SK-N-MC (cell line): Measurements from ENCODE around the gene CST6.
A peak's percentile ranks its signal among the peaks of the same experiment; 100 is the strongest.

Experiments used
- DNase-seq: peaks from one replicate; pipeline ENCODE4 v3.0.0-alpha.2; 2011; ENCODE audit warnings: low read depth, low spot score
- H3K27ac ChIP-seq: fragments of 200-600 bp; sonication (generic); 2 replicates; pipeline ENCODE4 v1.5.1; 2016; ENCODE audit warnings: mixed run types
- H3K36me3 ChIP-seq: fragments of 200-600 bp; sonication (generic); 2 replicates; pipeline ENCODE4 v1.6.1; 2017; ENCODE audit warnings: antibody characterized with exemption, low read length, mixed read lengths; ENCODE audit not compliant: insufficient read depth
- H3K4me3 ChIP-seq: fragments of 200-600 bp; sonication (generic); 2 replicates; pipeline ENCODE4 v1.5.1; 2016
- H3K9ac ChIP-seq: fragments of 200-600 bp; sonication (generic); 2 replicates; pipeline ENCODE4 v1.8.0; 2017; ENCODE audit warnings: mixed run types, mixed read lengths; ENCODE audit not compliant: insufficient read length
- H3K9me3 ChIP-seq: fragments of 200-600 bp; sonication (generic); 2 replicates; pipeline ENCODE4 v1.6.1; 2017; ENCODE audit warnings: low read depth, mild to moderate bottlenecking, antibody characterized with exemption, low read length, moderate library complexity, mixed read lengths
- EZH2 ChIP-seq: fragments of 200-600 bp; sonication (generic); IDR thresholded peaks from one replicate; pipeline ENCODE4 v1.6.1; 2017; ENCODE audit warnings: antibody characterized with exemption
- FOXP2 ChIP-seq: optimal IDR thresholded peaks from 2 replicates; pipeline ENCODE3; 2011; ENCODE audit warnings: mild to moderate bottlenecking, moderate library complexity; ENCODE audit not compliant: insufficient read depth; ENCODE audit errors: extremely low read length, control extremely low read depth
- POLR2AphosphoS5 ChIP-seq: IDR thresholded peaks from 2 replicates; pipeline ENCODE4 v1.6.1; 2012; ENCODE audit warnings: mild to moderate bottlenecking, low read depth, low read length, borderline replicate concordance

Gene CST6

GRCh38 chr11:66036334-66036710 is 24.5 kb downstream of the CST6 start:
- no peak for TF ChIP-seq FOXP2
- TF ChIP-seq EZH2 = no peak
- no peak for TF ChIP-seq POLR2AphosphoS5
- Histone ChIP-seq H3K27ac (no peak overlapping the region), H3K36me3 (no peaks in the 10 kb centered on the region), H3K4me3 (no peak overlapping the region), H3K9ac (no peak overlapping the region), H3K9me3 (no peaks in the 10 kb centered on the region)
- no peak for DNase-seq

DNA sequence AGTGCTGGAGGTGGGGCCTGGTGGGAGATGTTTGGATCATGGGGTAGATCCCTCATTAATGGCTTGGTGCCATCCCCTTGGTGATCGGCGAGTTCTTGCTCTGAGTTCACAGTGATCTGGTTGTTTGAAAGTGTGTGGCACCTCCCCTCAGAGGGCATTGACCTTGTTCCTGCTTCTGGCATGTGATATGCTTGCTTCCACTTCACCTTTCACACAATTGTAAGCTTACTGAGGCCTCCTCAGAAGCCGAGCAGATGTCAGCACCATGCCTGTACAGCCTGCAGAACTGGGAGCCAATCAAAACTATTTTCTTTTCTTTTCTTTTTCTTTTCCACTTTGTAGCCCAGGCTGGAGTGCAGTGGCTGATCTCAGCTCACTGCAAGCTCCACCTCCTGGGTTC is 25.5 kb downstream of the CST6 start:
- no peak for DNase-seq
- TF ChIP-seq POLR2AphosphoS5 = no peak
- no peak for TF ChIP-seq EZH2
- no peak for TF ChIP-seq FOXP2
- no peaks in the 10 kb centered on the region for H3K36me3 ChIP-seq

GRCh38 chr11:66039765-66040164 is 28.0 kb downstream of the CST6 start:
- TF ChIP-seq FOXP2 (no peak), EZH2 (no peak), POLR2AphosphoS5 (no peak)
- no peaks in the 10 kb centered on the region for H3K9me3 ChIP-seq
- no peaks in the 10 kb centered on the region for H3K36me3 ChIP-seq

More for the DNA sequence above, 25.5 kb downstream of the CST6 start:
- Histone ChIP-seq H3K27ac (no peak overlapping the region), H3K9ac (no peak overlapping the region), H3K9me3 (no peaks in the 10 kb centered on the region), H3K4me3 (no peak overlapping the region)

DNA sequence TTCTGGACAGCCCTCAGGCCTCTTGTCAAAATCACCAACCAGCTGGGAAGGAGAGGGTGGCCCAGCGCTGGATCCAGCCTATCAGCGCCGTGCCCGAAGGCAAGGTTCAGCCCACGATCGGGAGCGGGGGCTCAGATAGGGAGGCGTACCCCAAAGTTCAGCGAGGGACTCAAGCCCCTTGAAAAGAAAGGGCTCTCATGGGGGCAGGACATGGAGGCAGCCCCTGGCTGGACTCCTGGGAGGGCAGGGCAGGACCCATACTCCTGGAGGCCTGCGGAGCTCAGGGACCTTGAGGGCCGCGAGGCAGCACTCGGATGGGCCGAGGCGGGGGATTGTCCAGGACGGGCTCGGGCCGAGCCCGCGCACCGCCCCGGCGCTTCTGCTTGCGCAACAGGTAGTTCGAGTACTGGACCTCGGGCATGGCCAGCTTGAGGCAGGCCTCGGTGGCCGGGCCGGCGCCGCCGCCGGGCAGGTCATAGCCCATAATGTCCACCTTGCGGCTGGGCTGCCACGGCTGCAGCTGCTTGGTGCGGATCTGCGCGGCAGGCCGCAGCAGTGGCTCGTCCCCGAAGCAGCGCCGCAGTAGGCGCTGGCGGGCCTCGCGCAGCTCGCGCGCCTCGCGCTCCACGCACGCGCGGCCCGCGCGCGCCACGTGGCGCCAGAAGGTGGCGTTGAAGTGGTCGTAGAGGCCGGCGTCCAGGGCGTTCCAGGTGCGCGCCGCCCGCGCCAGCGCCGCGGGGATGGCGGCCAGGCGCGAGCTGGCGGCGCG is 30.6 kb downstream of the CST6 start:
- H3K27ac ChIP-seq = no peak overlapping the region
- DNase-seq = no peak
- H3K4me3 ChIP-seq = no peak overlapping the region
- H3K36me3 ChIP-seq = no peaks in the 10 kb centered on the region
- TF ChIP-seq EZH2 (no peak), POLR2AphosphoS5 (no peak), FOXP2 (no peak)
- no peak overlapping the region for H3K9ac ChIP-seq
- no peaks in the 10 kb centered on the region for H3K9me3 ChIP-seq

More at GRCh38 chr11:66039765-66040164, 28.0 kb downstream of the CST6 start:
- Histone ChIP-seq H3K27ac (no peak overlapping the region), H3K9ac (no peak overlapping the region), H3K4me3 (no peak overlapping the region)
- no peak for DNase-seq

DNA sequence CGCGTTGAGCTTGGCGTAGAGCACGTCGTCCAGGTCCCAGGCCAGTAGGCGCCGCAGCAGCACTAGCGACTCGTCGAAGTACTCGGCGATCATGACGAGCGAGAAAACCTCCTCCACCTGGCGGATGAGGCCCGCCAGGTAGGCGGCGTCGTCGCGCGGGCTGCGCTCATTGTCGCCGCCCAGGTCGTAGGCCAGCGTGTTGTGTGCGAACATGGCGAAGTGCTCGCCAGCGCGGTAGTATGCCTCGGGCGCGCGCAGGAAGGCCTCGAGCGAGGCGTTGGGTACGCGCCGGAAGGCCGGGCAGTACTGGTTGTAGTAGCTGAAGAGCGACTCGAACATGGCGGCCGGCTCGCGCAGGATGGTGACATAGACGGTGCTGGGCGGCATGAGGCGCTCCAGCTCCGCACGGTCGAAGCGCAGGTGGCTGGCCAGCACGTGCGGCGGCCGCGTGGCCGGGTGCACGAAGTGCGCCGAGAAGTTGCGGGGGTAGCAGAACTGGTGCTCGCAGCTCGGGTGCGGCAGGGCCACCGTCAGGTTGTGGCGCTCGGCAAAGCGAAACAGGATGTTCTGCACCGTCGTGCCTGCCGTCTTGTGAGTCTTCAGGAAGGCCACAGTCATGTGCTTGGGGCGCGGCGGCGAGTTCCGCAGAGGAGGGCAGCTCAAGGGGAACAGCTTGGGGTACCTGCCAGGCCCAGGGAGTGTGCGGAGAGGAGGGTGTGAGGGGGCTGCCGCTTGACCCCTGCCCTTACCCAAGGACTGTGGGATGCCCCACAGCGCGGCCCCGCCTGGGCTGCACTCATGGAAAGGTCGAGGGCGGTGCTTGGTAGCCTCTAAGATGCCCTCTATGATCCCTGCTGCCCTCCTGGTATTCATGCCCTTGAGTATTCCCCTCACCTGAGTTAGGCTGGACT is 31.4 kb downstream of the CST6 start:
- no peak for DNase-seq
- Histone ChIP-seq H3K27ac (no peak overlapping the region), H3K36me3 (no peaks in the 10 kb centered on the region), H3K9ac (no peak overlapping the region), H3K4me3 (no peak overlapping the region), H3K9me3 (no peaks in the 10 kb centered on the region)
- TF ChIP-seq FOXP2 (no peak), POLR2AphosphoS5 (no peak), EZH2 (no peak)

- TF ChIP-seq FOXP2 (no peak), POLR2AphosphoS5 (no peak), EZH2 (no peak)
- peak overlapping the region; percentile 33; the same call in 1 of the 2 replicates for H3K4me3 ChIP-seq
- no peak for DNase-seq
- H3K27ac ChIP-seq = no peak overlapping the region
- no peaks in the 10 kb centered on the region for H3K9me3 ChIP-seq
- no peaks in the 10 kb centered on the region for H3K36me3 ChIP-seq
- H3K9ac ChIP-seq = no peak overlapping the region
Measured at GRCh38 chr11:66044757-66045156, 32.9 kb downstream of the CST6 start.

GRCh38 chr11:66045177-66045639 is 33.4 kb downstream of the CST6 start:
- H3K9me3 ChIP-seq = no peaks in the 10 kb centered on the region
- peak; percentile 50 for DNase-seq
- TF ChIP-seq EZH2 = no peak
- no peak for TF ChIP-seq FOXP2
- no peak for TF ChIP-seq POLR2AphosphoS5
- no peak overlapping the region for H3K27ac ChIP-seq
- no peaks in the 10 kb centered on the region for H3K36me3 ChIP-seq
- peak overlapping the region; percentile 33; the same call in 1 of the 2 replicates for H3K4me3 ChIP-seq
- H3K9ac ChIP-seq = no peak overlapping the region

DNA sequence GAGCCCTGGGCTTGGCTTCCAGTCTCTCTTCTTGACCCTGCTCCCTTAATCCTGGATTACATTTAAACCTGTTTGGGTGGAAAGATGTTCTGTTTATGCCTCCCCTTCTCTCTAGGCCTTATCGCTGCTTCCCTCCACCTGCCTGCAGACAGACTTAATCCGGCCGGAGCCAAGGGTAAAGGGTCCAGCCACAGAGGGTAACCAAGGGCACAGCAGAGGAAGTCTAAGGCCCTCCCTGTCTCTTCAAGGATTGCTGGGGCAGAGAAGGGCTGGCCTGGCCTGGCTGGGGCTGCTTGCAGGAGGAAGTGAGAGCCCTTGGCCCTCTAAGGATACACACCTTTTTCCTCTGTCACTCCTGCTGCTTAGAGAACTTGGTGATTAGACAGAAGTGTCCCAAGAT is 35.1 kb downstream of the CST6 start:
- Histone ChIP-seq H3K4me3 (no peak overlapping the region), H3K9ac (no peak overlapping the region), H3K27ac (no peak overlapping the region), H3K9me3 (no peaks in the 10 kb centered on the region), H3K36me3 (no peaks in the 10 kb centered on the region)
- no peak for DNase-seq
- TF ChIP-seq POLR2AphosphoS5 (no peak), FOXP2 (no peak), EZH2 (no peak)
